Lower lobe of right lung (tissue), 2 donors: ENCODE results near the gene NEURL3. TPM values are rescaled to one million over a fixed set of nuclear protein-coding genes. Genes with fewer than 3 reads are reported as not detected.
A peak's percentile ranks its signal among the peaks of the same experiment; 100 is the strongest.

Experiments
- ATAC-seq, 2 donors: fragments of 200-7000 bp; cut with Tn5 transposase; one replicate each; pipeline ENCODE4 v1.9.1; 2020 to 2022; ENCODE audit warnings: mild to moderate bottlenecking in 2 of 2, moderate library complexity in 2 of 2
- DNase-seq: peaks from one replicate; pipeline ENCODE4 v3.0.0-alpha.2; 2020
- H3K27ac ChIP-seq: fragments of 200-600 bp; one replicate; pipeline ENCODE4 v1.8.0; 2022
- H3K27me3 ChIP-seq: fragments of 200-600 bp; one replicate; pipeline ENCODE4 v1.8.0; 2022; ENCODE audit warnings: low read depth
- H3K36me3 ChIP-seq: fragments of 200-600 bp; one replicate; pipeline ENCODE4 v1.8.0; 2022; ENCODE audit warnings: mild to moderate bottlenecking
- H3K4me1 ChIP-seq: fragments of 200-600 bp; one replicate; pipeline ENCODE4 v1.8.0; 2022
- H3K4me3 ChIP-seq: fragments of 200-600 bp; one replicate; pipeline ENCODE4 v1.8.0; 2022; ENCODE audit warnings: mild to moderate bottlenecking
- H3K9me3 ChIP-seq: fragments of 200-600 bp; one replicate; pipeline ENCODE4 v1.8.0; 2022
- CTCF ChIP-seq: fragments of 200-600 bp; IDR thresholded peaks from one replicate; pipeline ENCODE4 v1.8.0; 2022; ENCODE audit warnings: antibody characterized with exemption, mild to moderate bottlenecking
- intact Hi-C: fragments of 100-400 bp; cut with DNase I; formaldehyde crosslinking; loops from one replicate; pipeline ENCODE4 v1.11.0; 2022
- total RNA-seq: library from RNA; stranded (reverse); fragmentation: NEBNext Ultra II Directional; extraction: Animal tissue kit (Norgen Biotek cat#: 25700); gene quantifications from one replicate; pipeline ENCODE4 v1.2.1, GENCODE V29; 2021
- donor health status: DM: no; HTN: yes; CAD: no; lungs with severe emphysema.

The NEURL3 gene
- total RNA-seq, 1 donor from 2014 or later, result 0.27 TPM

- Histone ChIP-seq H3K27ac (no peak overlapping the region), H3K4me1 (peaks cover 73% of the 10 kb centered on the region), H3K9me3 (no peaks in the 10 kb centered on the region), H3K27me3 (no peaks in the 10 kb centered on the region), H3K4me3 (no peak overlapping the region), H3K36me3 (no peaks in the 10 kb centered on the region)
- DNase-seq (no peak), ATAC-seq (no peak)
- no peak for TF ChIP-seq CTCF
- intact Hi-C loops, result no loop called here
Observed at GRCh38 chr2:96530474-96531357, 25.6 kb upstream of the NEURL3 start.

- ATAC-seq (no peak), DNase-seq (no peak)
- H3K36me3 ChIP-seq, result no peaks in the 10 kb centered on the region
- peaks cover 67% of the 10 kb centered on the region for H3K4me1 ChIP-seq
- intact Hi-C loops, result no loop called here
- no peaks in the 10 kb centered on the region for H3K27me3 ChIP-seq
- TF ChIP-seq CTCF, result no peak
- no peak overlapping the region for H3K4me3 ChIP-seq
- H3K27ac ChIP-seq, result no peak overlapping the region
- H3K9me3 ChIP-seq, result no peaks in the 10 kb centered on the region
Observed at GRCh38 chr2:96530144-96530430, 24.9 kb upstream of the NEURL3 start.

GRCh38 chr2:96529376-96530143 is 24.4 kb upstream of the NEURL3 start:
- Histone ChIP-seq H3K27me3 (no peaks in the 10 kb centered on the region), H3K27ac (peak overlapping the region; percentile 83), H3K4me3 (no peak overlapping the region), H3K9me3 (no peaks in the 10 kb centered on the region), H3K36me3 (no peaks in the 10 kb centered on the region), H3K4me1 (peaks cover 62% of the 10 kb centered on the region)
- ATAC-seq (no peak), DNase-seq (no peak)
- TF ChIP-seq CTCF, result no peak
- intact Hi-C loops, result no loop called here

GRCh38 chr2:96528700-96529375 is 23.7 kb upstream of the NEURL3 start:
- Histone ChIP-seq H3K4me1 (peaks cover 55% of the 10 kb centered on the region), H3K4me3 (no peak overlapping the region), H3K27me3 (no peaks in the 10 kb centered on the region), H3K27ac (peak overlapping the region; percentile 83), H3K9me3 (no peaks in the 10 kb centered on the region), H3K36me3 (no peaks in the 10 kb centered on the region)
- DNase-seq, result no peak
- no peak for TF ChIP-seq CTCF
- no peak for ATAC-seq
- intact Hi-C loops, result no loop called here

- peak; percentile 15 to 20 for ATAC-seq
- TF ChIP-seq CTCF, result no peak
- intact Hi-C loops, result no loop called here
- Histone ChIP-seq H3K27me3 (no peaks in the 10 kb centered on the region), H3K4me3 (peak overlapping the region; percentile 57), H3K4me1 (peaks cover 48% of the 10 kb centered on the region), H3K36me3 (no peaks in the 10 kb centered on the region), H3K9me3 (no peaks in the 10 kb centered on the region), H3K27ac (peak overlapping the region; percentile 83)
- peak; percentile 75 for DNase-seq
Observed at GRCh38 chr2:96528006-96528699, 23.0 kb upstream of the NEURL3 start.
